Tibial nerve (tissue), 4 donors: ENCODE results near the gene AKAIN1.

ENCODE experiments used
- EP300 ChIP-seq, 2 donors: sonication (generic); formaldehyde crosslinking; IDR thresholded peaks; one replicate each; pipeline ENCODE4 v1.6.1; 2017; ENCODE audit warnings: antibody characterized with exemption in 2 of 2, mild to moderate bottlenecking in 1 of 2
- POLR2A ChIP-seq, 2 donors: fragments of 450-650 bp; IDR thresholded peaks; one replicate each; pipeline ENCODE4 v1.6.1; 2017; ENCODE audit warnings: antibody characterized with exemption in 2 of 2, mild to moderate bottlenecking in 2 of 2, moderate library complexity in 2 of 2
- TF ChIP-seq, protein P1 (sequence below), 5 experiments: fragments of 200-600 bp in 3 of 5; fragments of 450-650 bp in 2 of 5; sonication (generic) in 3 of 5; IDR thresholded peaks; one replicate each; pipeline ENCODE4 v1.5.1; 2016 to 2019; ENCODE audit warnings: antibody characterized with exemption in 5 of 5, mild to moderate bottlenecking in 3 of 5, moderate library complexity in 2 of 5

DNA sequence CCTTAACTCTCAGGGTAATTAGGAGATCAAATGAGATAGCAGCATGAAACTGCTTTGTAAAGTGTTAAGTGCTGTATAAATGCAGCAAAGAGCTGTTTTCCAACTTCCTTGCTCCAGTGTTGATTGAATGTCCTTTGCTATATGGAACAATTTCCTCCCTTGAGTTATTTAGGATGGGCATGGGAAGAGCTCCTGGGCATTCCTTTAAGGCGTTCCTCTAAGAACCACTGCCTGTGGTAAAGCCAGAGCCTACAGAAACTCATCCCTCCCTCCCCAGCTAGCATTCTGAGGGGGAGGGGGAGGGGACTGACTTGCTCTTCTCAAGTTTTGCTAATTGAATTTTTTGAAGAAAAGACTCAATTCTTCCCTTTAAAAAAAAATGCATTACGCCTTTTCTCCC lies 1.4 kb downstream of the AKAIN1 start:
- TF ChIP-seq POLR2A (IDR thresholded peaks at IDR 0.05) (no peak), EP300 (IDR thresholded peaks at IDR 0.05) (no peak)
- TF ChIP-seq, protein P1, sequence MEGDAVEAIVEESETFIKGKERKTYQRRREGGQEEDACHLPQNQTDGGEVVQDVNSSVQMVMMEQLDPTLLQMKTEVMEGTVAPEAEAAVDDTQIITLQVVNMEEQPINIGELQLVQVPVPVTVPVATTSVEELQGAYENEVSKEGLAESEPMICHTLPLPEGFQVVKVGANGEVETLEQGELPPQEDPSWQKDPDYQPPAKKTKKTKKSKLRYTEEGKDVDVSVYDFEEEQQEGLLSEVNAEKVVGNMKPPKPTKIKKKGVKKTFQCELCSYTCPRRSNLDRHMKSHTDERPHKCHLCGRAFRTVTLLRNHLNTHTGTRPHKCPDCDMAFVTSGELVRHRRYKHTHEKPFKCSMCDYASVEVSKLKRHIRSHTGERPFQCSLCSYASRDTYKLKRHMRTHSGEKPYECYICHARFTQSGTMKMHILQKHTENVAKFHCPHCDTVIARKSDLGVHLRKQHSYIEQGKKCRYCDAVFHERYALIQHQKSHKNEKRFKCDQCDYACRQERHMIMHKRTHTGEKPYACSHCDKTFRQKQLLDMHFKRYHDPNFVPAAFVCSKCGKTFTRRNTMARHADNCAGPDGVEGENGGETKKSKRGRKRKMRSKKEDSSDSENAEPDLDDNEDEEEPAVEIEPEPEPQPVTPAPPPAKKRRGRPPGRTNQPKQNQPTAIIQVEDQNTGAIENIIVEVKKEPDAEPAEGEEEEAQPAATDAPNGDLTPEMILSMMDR (IDR thresholded peaks at IDR 0.05), result no peak
